Suprapubic skin (tissue), 4 donors: ENCODE results near the gene OLR1.

Experiments
- CTCF ChIP-seq, 2 donors: fragments of 200-600 bp in 1 of 2; fragments of 450-650 bp in 1 of 2; sonication (generic) in 1 of 2; IDR thresholded peaks; one replicate each; pipeline ENCODE4 v1.5.1; 2016 to 2019; ENCODE audit warnings: antibody characterized with exemption in 2 of 2, mild to moderate bottlenecking in 1 of 2, moderate library complexity in 1 of 2
- EP300 ChIP-seq: sonication (generic); formaldehyde crosslinking; IDR thresholded peaks from one replicate; pipeline ENCODE4 v1.6.1; 2017; ENCODE audit warnings: antibody characterized with exemption
- POLR2AphosphoS5 ChIP-seq, 3 donors: sonication (generic); formaldehyde crosslinking; IDR thresholded peaks; one replicate each; pipeline ENCODE4 v1.6.1; 2017; ENCODE audit warnings: antibody characterized with exemption in 3 of 3

- no peak for TF ChIP-seq POLR2AphosphoS5 (IDR thresholded peaks at IDR 0.05)
- TF ChIP-seq CTCF (IDR thresholded peaks at IDR 0.05) = no peak
- no peak for TF ChIP-seq EP300
These were observed 17.8 kb downstream of the OLR1 start for GRCh38 chr12:10154145-10154496.
